ENCODE results near the gene FRYL. TPM values are rescaled to one million over a fixed set of nuclear protein-coding genes. Genes with fewer than 3 reads are reported as not detected.
"Not testable (repeated sequence)": the region's sequence is repeated elsewhere in the genome, so short reads cannot be mapped to it uniquely, and the experiment has no call there.

Gene FRYL
- total and polyA plus RNA-seq, 12 donors: 11.7 to 60.1 (median 36.4) TPM

DNA sequence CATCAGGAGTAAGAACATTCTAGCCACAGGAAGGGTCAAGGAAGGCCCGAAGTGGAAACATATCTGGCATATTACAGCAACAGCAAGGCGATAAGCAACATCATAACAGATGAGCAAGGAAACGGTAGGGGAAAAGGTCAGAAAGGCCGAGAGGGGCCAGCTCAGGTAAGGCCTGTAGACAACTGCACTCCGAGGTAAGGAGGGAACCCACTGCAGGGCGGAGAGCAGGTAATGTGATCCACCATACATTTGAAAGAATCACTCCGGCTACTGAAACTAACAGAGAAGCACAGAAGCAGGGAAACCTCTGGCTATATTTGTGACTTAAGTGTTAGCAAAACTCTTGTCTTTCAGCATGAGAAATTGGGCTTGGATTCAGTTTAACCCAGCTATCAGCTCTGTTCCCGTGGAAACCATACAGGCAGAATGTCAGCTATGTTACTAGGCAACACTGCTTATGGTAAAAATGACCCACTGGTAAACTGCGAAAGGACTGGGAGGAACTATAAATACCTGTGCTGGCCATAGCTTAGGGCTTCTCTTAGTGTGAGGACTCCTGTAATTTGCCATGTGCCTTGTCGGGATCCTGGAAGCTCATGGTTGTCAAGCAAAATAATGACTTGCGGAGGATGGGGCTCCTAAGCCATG lies 31.0 kb downstream of the FRYL start:
- no peaks in the 10 kb centered on the region for H3K36me3 ChIP-seq
- intact Hi-C loops (cut with DNase I): no loop called here
- H3K9me3 ChIP-seq: peaks cover 0 to 1% (median 0%) of the 10 kb centered on the region in 11 donors
- H3K4me1 ChIP-seq: peaks cover 0 to 72% (median 44%) of the 10 kb centered on the region in 9 donors
- 48 to 64% methylated on average over 11 of the region's 11 CpGs for WGBS, 2 donors
- ATAC-seq (peak in 7 of 8 donors; percentile 21 to 80 (median 73)), DNase-seq (no peak)
- H3K4me3 ChIP-seq: no peak overlapping the region
- peak overlapping the region in 5 of 10 donors; percentile 5 to 58 (median 19) for H3K27ac ChIP-seq
- no peaks in the 10 kb centered on the region for H3K27me3 ChIP-seq
- TF ChIP-seq, protein P1, sequence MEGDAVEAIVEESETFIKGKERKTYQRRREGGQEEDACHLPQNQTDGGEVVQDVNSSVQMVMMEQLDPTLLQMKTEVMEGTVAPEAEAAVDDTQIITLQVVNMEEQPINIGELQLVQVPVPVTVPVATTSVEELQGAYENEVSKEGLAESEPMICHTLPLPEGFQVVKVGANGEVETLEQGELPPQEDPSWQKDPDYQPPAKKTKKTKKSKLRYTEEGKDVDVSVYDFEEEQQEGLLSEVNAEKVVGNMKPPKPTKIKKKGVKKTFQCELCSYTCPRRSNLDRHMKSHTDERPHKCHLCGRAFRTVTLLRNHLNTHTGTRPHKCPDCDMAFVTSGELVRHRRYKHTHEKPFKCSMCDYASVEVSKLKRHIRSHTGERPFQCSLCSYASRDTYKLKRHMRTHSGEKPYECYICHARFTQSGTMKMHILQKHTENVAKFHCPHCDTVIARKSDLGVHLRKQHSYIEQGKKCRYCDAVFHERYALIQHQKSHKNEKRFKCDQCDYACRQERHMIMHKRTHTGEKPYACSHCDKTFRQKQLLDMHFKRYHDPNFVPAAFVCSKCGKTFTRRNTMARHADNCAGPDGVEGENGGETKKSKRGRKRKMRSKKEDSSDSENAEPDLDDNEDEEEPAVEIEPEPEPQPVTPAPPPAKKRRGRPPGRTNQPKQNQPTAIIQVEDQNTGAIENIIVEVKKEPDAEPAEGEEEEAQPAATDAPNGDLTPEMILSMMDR (IDR thresholded peaks at IDR 0.05): no peak

DNA sequence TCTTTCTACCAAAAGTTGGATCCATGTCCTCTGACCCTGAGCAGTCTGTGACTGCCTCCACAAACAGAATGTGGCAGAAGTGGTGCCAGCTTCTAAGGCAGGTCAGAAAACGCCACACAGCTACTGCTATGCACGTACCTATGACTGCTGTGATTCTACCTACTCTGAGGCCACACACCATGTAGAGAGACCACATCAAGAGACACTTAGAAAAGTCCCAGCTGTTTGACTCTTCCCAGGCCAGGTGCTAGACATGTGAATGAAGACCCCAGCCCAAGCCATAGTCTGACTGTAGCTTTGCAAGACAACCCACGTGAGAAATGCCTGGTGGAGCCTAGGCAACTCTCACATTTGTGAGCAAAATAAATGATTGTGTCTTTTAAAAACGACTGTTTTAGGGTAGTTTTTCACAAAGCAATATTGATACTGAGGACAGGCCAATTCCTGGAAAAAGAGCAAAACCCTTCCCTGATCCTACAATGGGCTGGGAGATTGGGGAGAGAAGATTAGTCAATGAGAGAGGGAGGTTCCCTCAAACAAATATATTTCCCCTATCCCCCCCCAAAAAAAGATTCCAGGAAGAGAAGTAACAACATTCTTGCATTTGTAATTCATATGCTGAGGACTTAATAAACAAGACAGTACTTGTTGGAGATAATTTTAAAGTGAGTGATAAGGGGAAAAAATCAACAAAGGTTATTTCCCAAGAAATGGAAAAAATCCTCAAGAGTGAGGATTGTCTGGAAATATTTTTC lies 33.3 kb downstream of the FRYL start:
- Histone ChIP-seq H3K36me3 (no peaks in the 10 kb centered on the region), H3K27me3 (no peaks in the 10 kb centered on the region), H3K9me3 (no peaks in the 10 kb centered on the region), H3K4me1 (peaks cover 0 to 58% (median 35%) of the 10 kb centered on the region in 9 donors), H3K4me3 (no peak overlapping the region), H3K27ac (no peak overlapping the region)
- intact Hi-C loops (cut with DNase I): no loop called here
- TF ChIP-seq, protein P1 (IDR thresholded peaks at IDR 0.05): no peak
- 74% methylated on average over 4 of the region's 4 CpGs for WGBS, 2 donors
- ATAC-seq (no peak), DNase-seq (no peak)

DNA sequence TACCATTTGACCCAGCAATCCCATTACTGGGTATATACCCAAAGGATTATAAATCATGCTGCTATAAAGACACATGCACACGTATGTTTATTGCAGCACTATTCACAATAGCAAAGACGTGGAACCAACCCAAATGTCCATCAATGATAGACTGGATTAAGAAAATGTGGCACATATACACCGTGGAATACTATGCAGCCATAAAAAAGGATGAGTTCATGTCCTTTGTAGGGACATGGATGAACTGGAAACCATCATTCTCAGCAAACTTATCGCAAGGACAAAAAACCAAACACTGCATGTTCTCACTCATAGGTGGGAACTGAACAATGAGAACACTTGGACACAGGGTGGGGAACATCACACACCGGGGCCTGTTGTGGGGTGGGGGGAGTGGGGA lies 34.9 kb downstream of the FRYL start:
- intact Hi-C loops (cut with DNase I): not testable (repeated sequence)

DNA sequence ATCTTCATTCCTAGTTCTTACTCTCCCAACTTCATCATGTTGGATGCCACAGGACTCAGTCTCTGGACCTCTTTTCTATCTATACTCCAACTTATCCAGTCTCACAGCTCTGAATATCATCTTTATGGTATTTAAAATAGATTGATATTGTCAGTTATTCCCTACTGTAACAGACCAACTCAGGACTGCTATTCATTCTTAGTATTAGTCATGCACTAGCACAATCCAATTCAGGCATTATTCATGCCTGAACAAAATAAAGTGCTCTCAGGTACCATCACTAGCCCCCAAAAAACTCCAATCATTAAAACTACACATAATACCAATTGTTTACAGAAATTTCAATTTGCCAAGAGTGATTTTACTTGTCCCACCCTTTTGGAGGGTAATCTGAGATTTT lies 37.7 kb downstream of the FRYL start:
- TF ChIP-seq, protein P1 (IDR thresholded peaks at IDR 0.05): no peak
- peaks cover 0 to 12% (median 0%) of the 10 kb centered on the region in 11 donors for H3K9me3 ChIP-seq
- H3K4me1 ChIP-seq: peaks cover 0 to 41% (median 22%) of the 10 kb centered on the region in 9 donors
- no peak overlapping the region for H3K4me3 ChIP-seq
- H3K36me3 ChIP-seq: no peaks in the 10 kb centered on the region
- no peak overlapping the region for H3K27ac ChIP-seq
- DNase-seq: no peak
- intact Hi-C loops (cut with DNase I): no loop called here
- H3K27me3 ChIP-seq: no peaks in the 10 kb centered on the region
- no peak for ATAC-seq

More for the DNA sequence above, 34.9 kb downstream of the FRYL start:
- WGBS, 2 donors: 93 to 97% methylated on average over 5 of the region's 5 CpGs
- H3K4me1 ChIP-seq: peaks cover 0 to 60% (median 39%) of the 10 kb centered on the region in 9 donors
- H3K27me3 ChIP-seq, DNase-seq, ATAC-seq, H3K9me3 ChIP-seq, H3K36me3 ChIP-seq, H3K27ac ChIP-seq, H3K4me3 ChIP-seq: not testable (repeated sequence)

Measured in heart right ventricle (tissue), 16 donors.